HUES64 (cell line): ENCODE data around the gene KRTAP5-3.

Source experiments
- H3K27ac ChIP-seq: 2 replicates; pipeline ENCODE4 v1.7.0; 2013; ENCODE audit warnings: low read depth, low read length, inconsistent platforms
- H3K27me3 ChIP-seq: 2 replicates; pipeline ENCODE4 v1.6.1; 2013; ENCODE audit warnings: mild to moderate bottlenecking, low read length; ENCODE audit not compliant: insufficient read depth
- H3K36me3 ChIP-seq: 2 replicates; pipeline ENCODE4 v1.6.1; 2013; ENCODE audit warnings: mild to moderate bottlenecking, low read length; ENCODE audit not compliant: insufficient read depth
- H3K4me1 ChIP-seq: 2 replicates; pipeline ENCODE4 v1.6.1; 2013; ENCODE audit warnings: mild to moderate bottlenecking, low read length, moderate library complexity; ENCODE audit not compliant: insufficient read depth
- H3K4me3 ChIP-seq: 2 replicates; pipeline ENCODE4 v1.5.1; 2013; ENCODE audit warnings: mild to moderate bottlenecking, low read length, moderate library complexity
- H3K9ac ChIP-seq: 2 replicates; pipeline ENCODE4 v1.6.1; 2013; ENCODE audit warnings: mild to moderate bottlenecking, low read depth, low read length
- H3K9me3 ChIP-seq: 2 replicates; pipeline ENCODE4 v1.6.1; 2013; ENCODE audit warnings: low read depth, low read length; ENCODE audit not compliant: insufficient read depth
- WGBS: fragments of 150-250, 120-280 bp; methylation state at CpG from one replicate; pipeline ENCODE4 v1.1.7; 2013; ENCODE audit warnings: missing lambda C conversion rate; 5-methylcytosine and 5-hydroxymethylcytosine counted together

Gene KRTAP5-3

DNA sequence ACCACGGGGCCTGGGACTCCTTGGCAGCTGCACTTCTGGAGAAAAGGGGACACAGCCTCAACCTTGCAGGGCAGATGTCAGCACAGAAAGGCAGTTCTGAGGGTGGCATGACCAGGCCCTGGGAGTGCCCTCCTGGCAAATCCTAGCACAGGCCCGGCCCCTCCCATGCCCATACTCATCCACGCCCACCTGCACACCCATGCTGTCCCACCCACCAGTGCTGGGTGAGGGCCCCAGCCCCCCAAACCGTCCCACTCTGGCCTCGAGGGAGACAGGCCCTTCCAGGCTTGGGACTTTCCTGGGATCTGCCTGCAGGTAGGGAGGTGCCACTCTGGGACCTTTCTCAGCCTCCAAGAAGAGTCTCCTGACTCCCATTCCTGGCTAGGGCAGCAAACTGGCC is 46.3 kb downstream of the KRTAP5-3 start:
- H3K9ac ChIP-seq = no peak overlapping the region
- H3K27ac ChIP-seq = no peak overlapping the region
- peaks cover 21% of the 10 kb centered on the region for H3K4me1 ChIP-seq
- H3K36me3 ChIP-seq = no peaks in the 10 kb centered on the region
- no peaks in the 10 kb centered on the region for H3K9me3 ChIP-seq
- no peak overlapping the region for H3K4me3 ChIP-seq
- H3K27me3 ChIP-seq = peaks cover 18% of the 10 kb centered on the region
- WGBS = 91% methylated on average over 5 of the region's 5 CpGs

DNA sequence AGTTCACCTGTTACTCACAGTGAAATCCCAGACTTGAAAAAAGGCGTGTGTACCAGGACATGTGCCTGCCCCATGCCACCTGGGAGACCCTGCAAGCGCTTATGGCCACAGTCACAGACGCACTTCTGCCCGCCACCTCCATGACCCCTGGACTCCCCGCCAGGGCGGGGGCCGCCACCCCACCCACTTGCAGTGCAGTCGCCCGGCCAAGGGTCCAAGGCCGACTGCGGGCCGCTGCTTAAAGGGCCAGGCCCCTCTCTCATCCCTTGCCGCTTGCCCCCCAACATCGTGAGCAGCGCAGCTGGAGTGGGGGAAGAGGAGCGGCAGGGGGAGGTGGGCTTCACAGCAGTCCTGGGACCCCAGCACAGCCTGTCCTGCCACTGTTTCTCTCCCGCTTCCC is 47.0 kb downstream of the KRTAP5-3 start:
- Histone ChIP-seq H3K36me3 (no peaks in the 10 kb centered on the region), H3K4me1 (peaks cover 21% of the 10 kb centered on the region), H3K27ac (no peak overlapping the region), H3K9ac (no peak overlapping the region), H3K27me3 (peaks cover 21% of the 10 kb centered on the region), H3K4me3 (no peak overlapping the region), H3K9me3 (no peaks in the 10 kb centered on the region)
- 94% methylated on average over 17 of the region's 17 CpGs for WGBS

DNA sequence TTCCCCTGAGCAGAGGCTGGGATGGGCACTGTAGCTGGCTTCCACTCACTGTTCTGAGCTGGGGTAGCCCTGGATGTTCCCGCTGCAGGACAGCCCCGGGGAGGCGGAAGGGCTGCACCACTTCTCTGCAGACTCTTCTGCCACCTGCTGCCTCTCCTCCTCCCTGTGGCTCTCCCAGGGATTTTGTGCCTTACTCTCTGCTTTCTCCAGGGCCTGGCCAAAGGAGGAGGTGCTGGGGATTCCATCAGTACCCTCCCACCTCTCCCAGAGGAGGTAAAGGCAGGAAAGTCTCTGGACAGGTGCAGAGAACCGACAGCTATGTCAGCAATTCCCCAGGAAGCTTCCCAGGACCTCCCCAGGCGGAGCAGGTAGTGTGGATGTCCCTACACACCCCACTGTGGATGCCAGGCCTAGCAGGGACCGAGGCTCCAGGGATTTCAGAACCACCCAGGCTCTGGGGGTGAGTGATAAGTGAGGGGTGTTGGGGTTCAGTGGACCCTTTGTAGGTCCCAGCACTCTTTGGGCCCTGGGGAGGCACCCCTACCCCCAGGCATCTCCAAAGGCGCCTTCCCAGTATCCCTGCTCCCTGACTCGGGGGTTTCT is 47.5 kb downstream of the KRTAP5-3 start:
- Histone ChIP-seq H3K9ac (no peak overlapping the region), H3K27ac (no peak overlapping the region), H3K4me1 (peaks cover 21% of the 10 kb centered on the region), H3K4me3 (no peak overlapping the region), H3K9me3 (no peaks in the 10 kb centered on the region), H3K36me3 (no peaks in the 10 kb centered on the region), H3K27me3 (peaks cover 25% of the 10 kb centered on the region)
- WGBS = 83% methylated on average over 7 of the region's 8 CpGs

DNA sequence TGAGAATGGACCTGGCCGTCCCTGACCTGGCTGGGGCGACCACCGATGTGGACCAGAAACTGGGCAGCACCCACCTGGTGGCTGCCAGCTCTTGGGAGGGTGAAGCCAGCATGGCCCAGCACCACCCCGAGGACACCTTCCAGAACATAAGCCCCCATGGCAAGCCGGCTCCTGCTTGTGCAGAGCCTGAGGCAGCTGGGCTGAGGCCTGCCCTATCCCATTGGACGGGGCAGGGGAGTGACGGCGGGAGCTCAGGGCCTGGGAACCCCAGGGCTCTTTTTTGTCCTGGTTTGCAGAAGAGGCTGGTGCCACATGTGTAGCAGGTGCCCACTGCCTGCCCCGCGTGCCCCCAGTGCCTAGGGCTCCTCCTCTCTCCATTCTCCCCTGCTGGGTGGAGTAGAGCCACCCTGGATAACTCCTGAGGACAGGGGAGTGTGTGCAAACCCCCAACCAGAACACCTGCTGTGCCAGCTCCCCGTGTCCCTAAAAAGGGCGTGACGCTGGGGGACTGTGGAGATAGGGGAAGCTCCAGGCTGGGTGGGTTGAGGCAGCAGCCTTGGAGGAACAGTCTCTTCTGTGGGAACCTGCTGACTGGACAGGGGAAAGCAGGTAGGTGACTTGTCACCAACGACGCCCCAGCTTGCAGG is 48.1 kb downstream of the KRTAP5-3 start:
- H3K27ac ChIP-seq = no peak overlapping the region
- WGBS = 88% methylated on average over 15 of the region's 15 CpGs
- no peaks in the 10 kb centered on the region for H3K36me3 ChIP-seq

DNA sequence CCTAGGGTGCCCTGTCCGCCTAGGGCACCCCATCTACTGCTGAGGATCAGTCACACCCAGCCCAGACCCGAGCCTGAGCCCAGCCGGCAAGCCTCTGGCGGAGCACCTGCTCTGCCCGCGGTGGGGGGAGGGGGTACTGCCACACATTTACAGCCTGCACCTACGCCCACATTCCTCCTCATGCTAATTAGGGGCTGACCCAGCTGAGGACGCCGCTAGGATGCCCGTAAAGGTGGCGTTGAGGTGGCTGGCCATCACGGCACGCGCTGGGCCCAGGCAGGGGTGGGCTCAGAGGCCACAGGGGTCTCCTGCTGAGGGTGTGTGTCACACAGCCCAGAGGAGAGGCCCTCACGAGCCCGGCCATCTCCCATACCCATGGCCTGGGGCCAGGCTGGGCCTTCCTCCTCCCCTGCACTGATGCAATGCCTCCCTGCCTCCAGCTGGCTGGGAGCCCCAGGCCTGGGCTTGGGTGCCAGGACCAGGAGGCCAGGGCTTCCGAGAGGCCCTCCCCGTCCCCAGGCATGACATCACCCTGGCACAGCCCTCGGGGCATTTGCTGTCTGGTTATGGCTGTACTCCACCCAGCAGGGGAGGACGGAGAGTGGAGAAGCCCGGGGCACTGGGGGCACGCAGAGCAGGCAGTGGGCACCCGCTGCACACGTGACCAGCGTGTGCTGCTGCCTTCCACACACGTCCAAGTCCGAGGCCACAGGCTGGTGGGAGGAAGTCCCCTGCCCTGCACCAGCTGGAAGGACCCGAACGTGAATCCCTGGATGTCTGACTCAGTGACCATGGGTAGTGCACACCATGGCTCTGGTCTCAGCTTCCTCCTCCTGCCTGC is 48.9 kb downstream of the KRTAP5-3 start:
- 62% methylated on average over 29 of the region's 29 CpGs for WGBS
- Histone ChIP-seq H3K36me3 (no peaks in the 10 kb centered on the region), H3K27me3 (peaks cover 31% of the 10 kb centered on the region), H3K27ac (no peak overlapping the region), H3K4me3 (no peak overlapping the region), H3K4me1 (peaks cover 19% of the 10 kb centered on the region), H3K9ac (no peak overlapping the region), H3K9me3 (no peaks in the 10 kb centered on the region)

More for the DNA sequence above, 48.1 kb downstream of the KRTAP5-3 start:
- Histone ChIP-seq H3K9me3 (no peaks in the 10 kb centered on the region), H3K27me3 (peaks cover 31% of the 10 kb centered on the region), H3K4me3 (no peak overlapping the region), H3K4me1 (peaks cover 23% of the 10 kb centered on the region), H3K9ac (no peak overlapping the region)

DNA sequence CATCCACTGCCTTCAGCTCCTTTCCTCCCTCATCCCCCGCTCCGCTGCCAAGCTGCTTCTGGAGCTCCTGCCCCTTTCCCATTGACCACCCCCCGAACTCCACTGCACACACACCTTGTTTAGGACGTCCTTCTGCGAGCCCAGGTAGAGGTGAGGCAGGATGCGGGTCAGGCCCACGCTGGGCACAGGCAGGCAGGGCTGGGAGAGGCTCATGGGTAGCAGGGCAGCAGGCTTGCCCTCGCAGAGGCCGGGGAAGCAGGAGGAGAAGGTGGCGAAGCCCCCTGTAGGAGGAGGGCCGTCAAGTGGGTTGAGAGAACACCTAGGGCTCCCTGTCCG is 49.5 kb downstream of the KRTAP5-3 start:
- H3K4me3 ChIP-seq = no peak overlapping the region
- no peak overlapping the region for H3K9ac ChIP-seq
- no peak overlapping the region for H3K27ac ChIP-seq
- H3K36me3 ChIP-seq = no peaks in the 10 kb centered on the region
- no peaks in the 10 kb centered on the region for H3K9me3 ChIP-seq
- peaks cover 19% of the 10 kb centered on the region for H3K4me1 ChIP-seq
- peaks cover 34% of the 10 kb centered on the region for H3K27me3 ChIP-seq
- WGBS = 74% methylated on average over 12 of the region's 12 CpGs

DNA sequence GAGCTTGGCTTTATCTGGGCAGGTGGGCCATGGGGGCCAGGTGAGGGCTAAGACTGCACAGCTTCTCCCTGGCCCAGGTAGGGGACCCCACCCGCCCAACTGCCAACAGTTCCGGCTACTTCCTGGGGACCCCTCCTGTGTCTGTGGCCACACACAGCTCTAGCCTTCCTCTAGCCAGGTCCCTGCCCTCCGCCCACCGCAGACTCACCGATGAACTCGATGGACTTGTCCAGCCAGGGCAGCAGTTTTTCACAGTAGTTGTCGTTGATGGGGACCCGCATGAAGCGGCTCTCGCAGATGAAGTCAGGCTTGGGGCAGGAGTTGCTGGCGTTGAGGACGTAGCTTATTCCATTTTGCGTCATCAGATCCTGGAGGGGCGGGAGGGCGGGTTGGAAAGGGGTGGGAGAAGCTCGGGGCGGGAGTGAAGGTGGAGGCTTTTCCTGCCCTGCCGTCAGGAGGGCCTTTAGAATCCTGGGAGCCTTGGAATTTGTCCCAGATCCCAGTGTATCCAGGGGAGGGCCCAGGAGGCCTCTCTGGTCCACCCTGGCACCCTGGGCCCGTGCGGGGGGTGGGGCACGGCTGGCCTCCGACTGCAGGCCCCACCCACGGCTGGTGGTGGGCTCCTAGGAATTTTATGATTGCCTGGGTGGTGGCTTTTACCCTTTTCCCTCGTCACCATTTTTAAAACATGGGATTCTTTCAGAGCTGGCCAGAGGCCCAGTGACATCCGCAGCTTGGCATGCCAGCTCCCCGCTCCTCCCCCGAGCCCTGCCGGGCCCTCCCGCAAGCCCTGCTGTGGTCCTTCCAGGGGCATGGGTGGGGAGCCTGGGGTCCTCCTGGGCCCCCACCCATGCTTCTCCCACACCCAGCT is 50.1 kb downstream of the KRTAP5-3 start:
- H3K4me3 ChIP-seq = no peak overlapping the region
- no peaks in the 10 kb centered on the region for H3K36me3 ChIP-seq

More for the DNA sequence above, 50.1 kb downstream of the KRTAP5-3 start:
- H3K4me1 ChIP-seq = peaks cover 19% of the 10 kb centered on the region
- no peak overlapping the region for H3K9ac ChIP-seq
- H3K27ac ChIP-seq = no peak overlapping the region
- H3K27me3 ChIP-seq = peaks cover 37% of the 10 kb centered on the region
- no peaks in the 10 kb centered on the region for H3K9me3 ChIP-seq
- 76% methylated on average over 29 of the region's 29 CpGs for WGBS
